ENCODE measurements around the gene WBP2. TPM values are rescaled to one million over a fixed set of nuclear protein-coding genes. Genes with fewer than 3 reads are reported as not detected.
A peak's percentile ranks its signal among the peaks of the same experiment; 100 is the strongest.

Gene WBP2
- total and polyA plus RNA-seq, 2 of the 13 experiments (the other 11 are each of a cell fraction or from before 2014, with no cell fraction given), result 29.2 to 29.5 TPM

DNA sequence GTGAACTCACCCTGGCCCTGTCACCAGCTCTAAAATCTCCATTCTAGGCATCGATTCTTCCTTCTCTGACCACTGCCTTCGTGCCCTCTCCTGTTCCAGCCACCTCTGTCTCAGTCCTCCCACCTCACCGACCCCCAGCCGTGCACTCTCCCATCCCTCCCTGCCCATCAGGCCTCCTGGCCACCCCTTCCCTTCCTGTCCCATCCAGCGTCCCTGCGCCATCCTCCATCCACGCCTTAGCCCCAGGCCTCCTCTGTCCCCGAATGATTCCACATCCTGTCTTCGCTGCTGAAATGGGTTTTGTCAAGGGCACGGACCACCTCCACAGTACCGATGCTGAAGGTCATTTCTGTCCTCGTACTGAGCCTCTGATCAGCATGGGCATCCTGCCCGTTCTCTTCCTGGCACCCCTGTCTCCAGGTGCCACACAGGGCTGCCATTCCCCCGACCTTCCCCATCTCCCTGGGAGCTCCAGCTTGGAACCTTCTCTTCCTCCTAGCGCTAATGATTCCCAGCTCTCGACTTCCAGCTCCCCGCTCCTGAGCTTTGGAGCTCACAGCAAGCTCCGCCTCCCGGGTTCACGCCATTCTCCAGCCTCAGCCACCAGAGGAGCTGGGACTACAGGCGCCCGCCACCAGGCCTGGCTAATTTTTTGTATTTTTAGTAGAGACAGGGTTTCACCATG lies 39.1 kb upstream of the WBP2 start (continued):
- TF ChIP-seq, protein P1, sequence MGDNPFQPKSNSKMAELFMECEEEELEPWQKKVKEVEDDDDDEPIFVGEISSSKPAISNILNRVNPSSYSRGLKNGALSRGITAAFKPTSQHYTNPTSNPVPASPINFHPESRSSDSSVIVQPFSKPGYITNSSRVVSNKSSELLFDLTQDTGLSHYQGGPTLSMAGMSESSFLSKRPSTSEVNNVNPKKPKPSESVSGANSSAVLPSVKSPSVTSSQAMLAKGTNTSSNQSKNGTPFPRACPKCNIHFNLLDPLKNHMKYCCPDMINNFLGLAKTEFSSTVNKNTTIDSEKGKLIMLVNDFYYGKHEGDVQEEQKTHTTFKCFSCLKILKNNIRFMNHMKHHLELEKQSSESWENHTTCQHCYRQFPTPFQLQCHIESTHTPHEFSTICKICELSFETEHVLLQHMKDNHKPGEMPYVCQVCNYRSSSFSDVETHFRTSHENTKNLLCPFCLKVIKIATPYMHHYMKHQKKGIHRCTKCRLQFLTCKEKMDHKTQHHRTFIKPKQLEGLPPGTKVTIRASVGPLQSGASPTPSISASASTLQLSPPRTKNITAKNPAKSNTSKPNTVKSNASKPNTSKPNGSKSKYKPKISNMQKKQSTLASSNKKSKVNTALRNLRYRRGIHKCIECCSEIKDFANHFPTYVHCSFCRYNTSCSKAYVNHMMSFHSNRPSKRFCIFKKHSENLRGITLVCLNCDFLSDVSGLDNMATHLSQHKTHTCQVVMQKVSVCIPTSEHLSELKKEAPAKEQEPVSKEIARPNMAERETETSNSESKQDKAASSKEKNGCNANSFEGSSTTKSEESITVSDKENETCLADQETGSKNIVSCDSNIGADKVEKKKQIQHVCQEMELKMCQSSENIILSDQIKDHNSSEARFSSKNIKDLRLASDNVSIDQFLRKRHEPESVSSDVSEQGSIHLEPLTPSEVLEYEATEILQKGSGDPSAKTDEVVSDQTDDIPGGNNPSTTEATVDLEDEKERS (CRISPR knock-in tag; IDR thresholded peaks at IDR 0.05), result 0 out of 2 replicates have a peak, but pooled peaks have one; percentile 9
- TF ChIP-seq MTA1 (CRISPR knock-in tag; IDR thresholded peaks at IDR 0.05; ENCODE audit: borderline replicate concordance) (0 out of 2 replicates have a peak, but pooled peaks have one; percentile 33), ZNF782 (CRISPR knock-in tag; IDR thresholded peaks at IDR 0.05; ENCODE audit: borderline replicate concordance) (no peak), ZNF543 (CRISPR knock-in tag; IDR thresholded peaks at IDR 0.05) (no peak), LCORL (IDR thresholded peaks at IDR 0.05) (no peak), LCORL (CRISPR knock-in tag; IDR thresholded peaks at IDR 0.05) (no peak), ZNF766 (CRISPR knock-in tag; IDR thresholded peaks at IDR 0.05; ENCODE audit: borderline replicate concordance) (0 out of 2 replicates have a peak, but pooled peaks have one; percentile 49), POGZ (CRISPR knock-in tag; IDR thresholded peaks at IDR 0.05) (0 out of 2 replicates have a peak, but pooled peaks have one; percentile 34), SMC3 (IDR thresholded peaks at IDR 0.05; ENCODE audit: low read length) (no peak), SAP130 (CRISPR knock-in tag; IDR thresholded peaks at IDR 0.05; ENCODE audit: low read depth) (peak; percentile 48)
- TF ChIP-seq, protein P2, sequence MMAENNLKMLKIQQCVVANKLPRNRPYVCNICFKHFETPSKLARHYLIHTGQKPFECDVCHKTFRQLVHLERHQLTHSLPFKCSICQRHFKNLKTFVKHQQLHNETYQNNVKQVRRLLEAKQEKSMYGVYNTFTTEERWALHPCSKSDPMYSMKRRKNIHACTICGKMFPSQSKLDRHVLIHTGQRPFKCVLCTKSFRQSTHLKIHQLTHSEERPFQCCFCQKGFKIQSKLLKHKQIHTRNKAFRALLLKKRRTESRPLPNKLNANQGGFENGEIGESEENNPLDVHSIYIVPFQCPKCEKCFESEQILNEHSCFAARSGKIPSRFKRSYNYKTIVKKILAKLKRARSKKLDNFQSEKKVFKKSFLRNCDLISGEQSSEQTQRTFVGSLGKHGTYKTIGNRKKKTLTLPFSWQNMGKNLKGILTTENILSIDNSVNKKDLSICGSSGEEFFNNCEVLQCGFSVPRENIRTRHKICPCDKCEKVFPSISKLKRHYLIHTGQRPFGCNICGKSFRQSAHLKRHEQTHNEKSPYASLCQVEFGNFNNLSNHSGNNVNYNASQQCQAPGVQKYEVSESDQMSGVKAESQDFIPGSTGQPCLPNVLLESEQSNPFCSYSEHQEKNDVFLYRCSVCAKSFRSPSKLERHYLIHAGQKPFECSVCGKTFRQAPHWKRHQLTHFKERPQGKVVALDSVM (CRISPR knock-in tag; IDR thresholded peaks at IDR 0.05), result no peak

Data from HepG2 (cell line).